ENCODE results near the gene LIMS2. TPM values are rescaled to one million over a fixed set of nuclear protein-coding genes. Genes with fewer than 3 reads are reported as not detected.

The LIMS2 gene
- total RNA-seq: 237 TPM
- long read RNA-seq, transcript LIMS2-208 (10 exons, 2,335 nt): minor isoform, 16 of 852 reads
- long read RNA-seq, transcript LIMS2-204 (6 exons, 1,678 nt): minor isoform, 13 of 852 reads
- long read RNA-seq, transcript LIMS2-217 (11 exons, 1,730 nt): minor isoform, 9 of 852 reads
- long read RNA-seq, transcript LIMS2-202 (10 exons, 2,045 nt): major isoform, 625 of 852 reads
- long read RNA-seq, partial matches to known transcripts: 77 of 852 reads
- long read RNA-seq, other reads (novel, unspliced or antisense): 108 of 852 reads

DNA sequence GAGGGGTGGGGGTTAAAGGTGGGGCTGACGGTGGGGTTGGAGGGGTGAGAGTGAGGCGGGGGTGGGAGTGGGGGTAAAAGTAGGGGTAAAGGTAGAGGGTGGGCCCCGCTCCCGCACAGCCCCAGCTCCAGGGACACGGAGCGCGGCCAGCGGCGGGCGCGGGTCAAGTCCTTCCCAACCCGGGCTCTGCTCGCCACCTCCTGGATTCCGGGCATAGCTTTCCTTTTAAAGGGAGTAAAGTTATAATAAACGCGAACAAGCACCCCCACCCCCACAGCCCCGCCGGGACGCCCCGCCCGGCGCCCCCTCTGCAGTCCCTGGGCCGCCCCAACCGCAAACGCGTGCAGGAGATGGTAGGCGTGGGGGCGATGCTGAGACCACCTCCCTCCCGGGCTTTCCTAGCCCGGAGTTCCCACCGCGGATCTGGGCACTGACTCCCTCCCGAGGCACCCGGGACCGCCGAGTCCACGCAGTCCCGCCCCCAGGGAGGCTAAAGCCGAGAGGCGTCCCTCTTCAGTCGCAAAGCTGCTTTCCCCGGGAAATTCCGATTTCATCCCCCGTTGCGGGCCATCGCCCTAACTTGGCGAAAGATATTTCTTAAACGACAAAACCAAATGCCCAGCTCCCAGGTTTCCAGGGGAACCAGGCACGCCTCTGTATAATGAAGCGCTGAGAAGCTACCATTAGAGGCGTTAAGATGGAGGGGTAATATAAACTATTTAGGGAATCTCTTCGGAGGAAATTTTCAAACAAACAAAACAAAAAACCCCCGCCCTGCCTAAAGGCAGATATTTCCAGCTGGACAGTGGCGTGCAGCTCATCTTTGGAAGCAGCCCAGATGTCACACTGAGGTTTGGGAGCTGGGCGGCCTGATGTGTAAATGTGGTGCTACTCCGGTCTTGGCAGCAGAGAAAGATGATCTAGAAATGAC is at the start of gene LIMS2:
TSS of gene LIMS2 (minus strand) at position 200 of the 931 bp plus-strand sequence. CDS start 506 bp downstream, outside the sequence.
- ATAC-seq (ENCODE audit: poor library complexity) (peak; percentile 60), DNase-seq (peak; percentile 75)
- intact Hi-C loops (cut with DNase I): loop anchor here (5.0 kb wide), 1 partner anchor 38 kb away; no protein-coding TSS in a partner anchor

GRCh38 chr2:127722807-127723206 is 47.5 kb upstream of the LIMS2 start:
- ATAC-seq (ENCODE audit: poor library complexity) (peak; percentile 76), DNase-seq (no peak)
- intact Hi-C loops (cut with DNase I): no loop called here

- ATAC-seq (ENCODE audit: poor library complexity): peak; percentile 39
- intact Hi-C loops (cut with DNase I): no loop called here
Measured at GRCh38 chr2:127721978-127722355, 46.6 kb upstream of the LIMS2 start.

GRCh38 chr2:127721311-127721977 is 46.1 kb upstream of the LIMS2 start:
- intact Hi-C loops (cut with DNase I): no loop called here
- DNase-seq (no peak), ATAC-seq (ENCODE audit: poor library complexity) (no peak)

More at GRCh38 chr2:127721978-127722355, 46.6 kb upstream of the LIMS2 start:
- DNase-seq: no peak

- intact Hi-C loops (cut with DNase I): no loop called here
- no peak for ATAC-seq (ENCODE audit: poor library complexity)
- DNase-seq: no peak
Measured at GRCh38 chr2:127719301-127720218, 44.2 kb upstream of the LIMS2 start.

GRCh38 chr2:127718271-127718670 is 42.9 kb upstream of the LIMS2 start:
- intact Hi-C loops (cut with DNase I): no loop called here
- no peak for DNase-seq
- no peak for ATAC-seq (ENCODE audit: poor library complexity)

- intact Hi-C loops (cut with DNase I): no loop called here
- DNase-seq (no peak), ATAC-seq (ENCODE audit: poor library complexity) (no peak)
Measured at GRCh38 chr2:127715778-127716449, 40.6 kb upstream of the LIMS2 start.

GRCh38 chr2:127713562-127713961 is 38.2 kb upstream of the LIMS2 start:
- DNase-seq (no peak), ATAC-seq (ENCODE audit: poor library complexity) (no peak)
- intact Hi-C loops (cut with DNase I): no loop called here

DNA sequence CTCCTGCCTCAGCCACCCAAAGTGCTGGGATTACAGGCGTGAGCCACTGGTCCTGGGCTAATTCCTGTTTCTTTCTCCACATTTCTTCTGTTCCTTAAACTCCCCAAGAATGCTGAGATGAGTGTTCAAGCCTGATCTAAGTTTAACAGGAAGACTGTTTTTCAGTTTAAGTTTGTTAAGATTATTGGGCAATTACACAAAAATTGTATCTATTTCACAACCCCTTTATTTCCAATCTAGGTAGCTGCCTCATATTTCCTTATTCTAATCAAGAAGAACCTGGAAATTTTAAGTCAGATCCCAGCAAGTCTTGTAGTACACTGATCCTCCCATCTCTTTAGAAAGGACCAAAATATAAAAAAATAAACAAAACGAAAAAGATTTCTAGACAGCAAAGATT is 37.7 kb upstream of the LIMS2 start:
- intact Hi-C loops (cut with DNase I): no loop called here
- no peak for DNase-seq
- no peak for ATAC-seq (ENCODE audit: poor library complexity)

- intact Hi-C loops (cut with DNase I): no loop called here
- DNase-seq (no peak), ATAC-seq (ENCODE audit: poor library complexity) (no peak)
Measured at GRCh38 chr2:127709336-127709735, 34.0 kb upstream of the LIMS2 start.

DNA sequence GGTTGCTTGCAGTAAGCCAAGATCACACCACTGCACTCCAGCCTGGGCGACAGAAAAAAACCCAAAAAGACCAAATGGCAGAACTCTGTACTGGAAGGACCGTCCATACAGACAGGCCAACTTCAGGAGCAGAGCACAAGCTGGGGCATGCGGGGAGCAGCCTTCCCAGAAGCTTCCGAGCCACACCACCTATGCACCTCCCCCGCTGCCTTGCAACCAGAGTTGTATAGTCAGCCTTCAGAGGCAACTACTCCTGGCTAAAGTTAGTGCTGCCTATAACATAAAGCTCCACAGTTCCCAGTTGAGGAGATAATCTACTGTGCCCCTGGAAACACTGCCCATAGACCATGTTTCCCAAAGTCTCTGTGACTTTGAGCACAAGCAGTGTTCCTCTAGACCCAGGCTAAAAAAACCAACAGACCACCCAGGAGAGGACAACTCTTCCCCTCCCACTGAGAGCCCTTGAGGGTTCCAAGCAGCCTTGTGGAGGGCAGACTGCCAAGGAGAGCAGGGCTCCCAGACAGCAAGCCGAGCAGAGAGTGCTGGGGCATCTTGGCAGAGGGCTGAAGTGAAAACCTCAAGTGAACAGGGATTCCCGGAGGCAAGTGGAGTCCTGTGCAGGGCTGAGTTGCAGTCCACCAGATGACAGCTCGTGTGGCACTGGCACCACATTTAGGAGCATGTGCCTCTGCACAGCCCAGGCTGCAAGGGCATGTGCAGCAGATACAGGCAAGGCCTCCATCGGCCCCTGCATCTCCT is 32.7 kb upstream of the LIMS2 start:
- DNase-seq (peak; percentile 47), ATAC-seq (ENCODE audit: poor library complexity) (peak; percentile 45)
- intact Hi-C loops (cut with DNase I): no loop called here

DNA sequence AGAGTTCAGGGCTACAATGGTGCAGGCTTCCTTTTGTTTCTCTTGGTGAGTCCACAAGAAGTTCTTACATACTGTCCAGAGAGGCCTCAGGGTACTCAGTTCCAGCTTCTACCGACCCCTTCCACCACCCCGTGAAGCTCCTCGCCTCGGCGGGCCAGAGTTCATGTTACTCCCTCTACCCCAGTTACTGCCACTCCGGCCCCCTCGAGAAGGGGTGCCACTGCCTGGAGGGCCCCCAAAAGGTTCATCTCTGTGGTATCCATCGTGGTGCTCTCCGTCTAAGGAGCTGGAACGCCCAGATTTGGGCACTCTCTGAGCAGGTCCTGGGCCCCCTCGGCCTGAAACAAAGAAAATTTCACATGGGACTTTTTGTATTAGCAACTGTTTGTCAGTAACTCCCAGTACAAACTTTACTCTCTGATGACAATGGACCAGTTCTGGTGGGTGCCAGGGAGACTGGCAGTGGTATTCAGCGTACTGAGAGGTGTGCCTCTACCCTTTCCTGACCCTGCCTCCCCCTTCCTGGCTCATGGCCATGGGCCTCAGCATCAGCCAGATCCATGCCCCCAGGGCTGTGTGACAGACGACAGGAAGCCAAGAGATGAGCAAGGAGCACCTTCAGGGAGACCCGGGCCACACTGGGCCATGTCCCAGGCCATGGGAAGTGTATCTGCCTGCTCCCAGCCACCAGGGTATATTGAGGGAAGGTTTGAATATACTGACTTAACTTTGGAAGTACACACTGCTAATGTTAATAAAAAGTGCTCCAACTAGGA is 31.1 kb upstream of the LIMS2 start:
- ATAC-seq (ENCODE audit: poor library complexity): no peak
- DNase-seq: no peak
- intact Hi-C loops (cut with DNase I): no loop called here

DNA sequence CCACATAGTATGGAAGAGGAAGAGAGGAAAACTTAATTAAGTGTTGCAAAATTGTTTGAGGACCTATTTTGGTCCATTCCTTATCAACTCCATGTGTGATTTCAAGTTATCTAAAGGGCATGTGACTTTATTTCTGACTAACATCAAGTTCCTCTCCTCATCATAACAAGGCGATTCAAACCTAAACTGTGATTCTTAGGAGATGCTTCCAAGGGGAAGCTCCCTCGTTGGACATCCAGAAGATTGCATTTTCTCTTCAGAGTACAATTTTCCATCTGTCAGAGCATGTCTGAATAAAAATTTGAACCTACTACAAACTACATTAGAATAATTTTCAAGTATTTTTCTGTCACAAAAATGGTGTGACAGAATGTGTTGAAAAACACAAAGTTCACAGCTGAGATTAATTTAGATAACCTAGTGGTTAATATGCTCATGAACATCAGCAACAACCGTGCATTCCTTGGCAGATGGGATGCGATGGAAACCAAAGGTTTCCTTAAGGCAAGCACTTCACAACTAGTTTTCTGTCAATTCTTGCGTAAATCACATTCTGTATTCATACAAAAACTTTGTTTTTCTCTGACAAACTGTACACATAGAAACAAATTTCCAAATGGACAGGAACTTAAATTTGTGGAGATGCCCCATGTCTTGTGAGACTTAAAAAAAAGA is 30.2 kb upstream of the LIMS2 start:
- no peak for DNase-seq
- intact Hi-C loops (cut with DNase I): no loop called here
- no peak for ATAC-seq (ENCODE audit: poor library complexity)

DNA sequence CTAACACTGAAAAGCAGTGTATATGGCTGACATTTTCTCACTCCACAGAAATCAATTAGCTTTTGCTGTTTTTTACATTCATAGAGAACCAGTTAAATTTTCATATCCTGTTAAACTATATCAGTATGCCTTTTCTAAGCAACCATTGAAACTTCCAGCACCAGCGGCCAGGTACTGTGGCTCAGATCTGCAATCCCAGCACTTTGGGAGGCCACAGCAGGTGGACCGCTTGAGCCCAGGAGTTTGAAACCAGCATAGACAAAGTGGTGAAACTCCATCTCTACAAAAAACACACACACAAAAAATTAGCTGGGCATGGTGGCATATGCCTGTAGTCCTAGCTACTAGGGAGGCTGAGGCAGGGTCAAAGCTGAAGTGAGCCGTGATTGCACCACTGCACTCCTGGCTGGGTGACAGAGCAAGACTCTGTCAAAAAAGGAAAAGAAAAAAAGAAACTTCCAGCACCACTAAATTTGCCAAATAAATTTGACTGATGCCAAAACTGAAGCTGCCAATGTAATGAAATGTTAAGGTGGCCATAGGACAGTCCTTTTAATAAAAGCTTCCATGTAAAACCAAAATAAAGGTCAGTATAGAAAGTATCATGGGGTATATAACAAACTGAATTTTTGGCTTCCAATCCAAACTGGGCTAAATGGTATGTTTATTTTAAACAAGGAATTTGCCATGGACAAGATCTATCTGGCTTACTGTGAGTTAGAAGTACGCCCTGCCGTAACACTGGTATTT is 29.5 kb upstream of the LIMS2 start:
- DNase-seq: no peak
- intact Hi-C loops (cut with DNase I): no loop called here
- ATAC-seq (ENCODE audit: poor library complexity): no peak

DNA sequence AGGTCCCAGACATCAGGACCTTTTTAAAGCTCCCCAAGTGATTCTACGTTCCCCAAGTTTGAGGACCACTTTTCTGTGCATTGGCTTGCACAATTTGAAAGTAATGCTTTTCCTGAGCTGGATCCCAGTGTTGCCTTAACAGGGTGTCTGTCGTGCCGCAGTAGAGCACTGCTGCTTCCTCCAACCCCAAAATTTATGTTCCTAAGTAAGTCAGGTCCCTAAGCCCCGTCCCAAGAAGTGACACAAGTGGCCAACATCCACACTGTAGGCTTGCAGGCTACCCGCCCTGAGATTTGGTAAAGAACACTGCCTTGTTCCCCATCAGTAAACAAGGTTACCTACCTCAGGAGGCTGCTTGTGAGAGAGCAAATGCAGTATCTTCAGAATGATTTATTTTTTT is 28.0 kb upstream of the LIMS2 start:
- ATAC-seq (ENCODE audit: poor library complexity): no peak
- intact Hi-C loops (cut with DNase I): no loop called here
- no peak for DNase-seq
